Prostate gland (tissue), 2 donors: Measurements from ENCODE around the gene FBXW8. TPM values are rescaled to one million over a fixed set of nuclear protein-coding genes. Genes with fewer than 3 reads are reported as not detected.
A peak's percentile ranks its signal among the peaks of the same experiment; 100 is the strongest.

Experiments
- DNase-seq: peaks from one replicate; pipeline ENCODE4 v3.0.0-alpha.2; 2019; ENCODE audit warnings: low spot score
- H3K27ac ChIP-seq, 2 donors: fragments of 200-600 bp; sonication (generic); 2 replicates each; pipeline ENCODE4 v1.5.1; 2017 to 2019
- H3K27me3 ChIP-seq: fragments of 200-600 bp; sonication (generic); replicated peaks from 2 replicates; pipeline ENCODE4 v1.5.1; 2019; ENCODE audit not compliant: insufficient read depth
- H3K36me3 ChIP-seq, 2 donors: fragments of 200-600 bp; sonication (generic); 1 replicate in 1 of 2; 2 replicates in 1 of 2; pipeline versions ENCODE4 v1.5.1 to v1.8.1; 2017 to 2019
- H3K4me1 ChIP-seq: fragments of 200-600 bp; sonication (generic); replicated peaks from 2 replicates; pipeline ENCODE4 v1.5.1; 2019
- H3K4me3 ChIP-seq, 2 donors: fragments of 200-600 bp; sonication (generic); 2 replicates each; pipeline ENCODE4 v1.5.1; 2017 to 2019
- H3K9me3 ChIP-seq: fragments of 200-600 bp; sonication (generic); 2 replicates; pipeline ENCODE4 v1.5.1; 2017
- CTCF ChIP-seq, 4 experiments: fragments of 200-600 bp in 2 of 4; fragments of 450-650 bp in 2 of 4; sonication (generic) in 2 of 4; IDR thresholded peaks; 1 replicate in 3 of 4; 2 replicates in 1 of 4; pipeline ENCODE4 v1.5.1; 2016 to 2019; ENCODE audit warnings: antibody characterized with exemption in 4 of 4, mild to moderate bottlenecking in 2 of 4, moderate library complexity in 2 of 4
- POLR2A ChIP-seq: fragments of 450-650 bp; IDR thresholded peaks from one replicate; pipeline ENCODE4 v1.6.1; 2016; ENCODE audit warnings: antibody characterized with exemption, mild to moderate bottlenecking
- POLR2AphosphoS5 ChIP-seq: sonication (generic); formaldehyde crosslinking; IDR thresholded peaks from one replicate; pipeline ENCODE4 v1.6.1; 2017; ENCODE audit warnings: antibody characterized with exemption
- WGBS: methylation state at CpG from one replicate; pipeline ENCODE4 v1.1.5; 2018; 5-methylcytosine and 5-hydroxymethylcytosine counted together
- intact Hi-C: fragments of 100-400 bp; cut with DNase I; formaldehyde crosslinking; loops from one replicate; pipeline ENCODE4 v1.14.2; 2022
- total RNA-seq, 2 donors: library from RNA; depleted of rRNA; stranded (reverse); fragments of >200 nt; gene quantifications; one replicate each; pipeline ENCODE4 v1.1.0, GENCODE V29; 2016

Gene FBXW8
- total RNA-seq, 2 donors from 2014 or later, result 20.8 to 26.7 TPM

- Histone ChIP-seq H3K4me3 (no peak overlapping the region), H3K4me1 (no peaks in the 10 kb centered on the region), H3K9me3 (no peaks in the 10 kb centered on the region), H3K36me3 (no peaks in the 10 kb centered on the region), H3K27me3 (no peaks in the 10 kb centered on the region), H3K27ac (no peak overlapping the region)
- intact Hi-C loops, result no loop called here
- WGBS, result 90% methylated on average over 8 of the region's 8 CpGs
- no peak for TF ChIP-seq CTCF (IDR thresholded peaks at IDR 0.05)
- TF ChIP-seq POLR2A, result no peak
- no peak for TF ChIP-seq POLR2AphosphoS5
- DNase-seq, result no peak
These were observed 124.5 kb downstream of the FBXW8 start for GRCh38 chr12:117035287-117035686.

GRCh38 chr12:117036046-117036445 lies 125.3 kb downstream of the FBXW8 start:
- Histone ChIP-seq H3K27ac (no peak overlapping the region), H3K9me3 (no peaks in the 10 kb centered on the region), H3K36me3 (no peaks in the 10 kb centered on the region), H3K27me3 (no peaks in the 10 kb centered on the region), H3K4me3 (no peak overlapping the region), H3K4me1 (no peaks in the 10 kb centered on the region)
- TF ChIP-seq POLR2AphosphoS5 (no peak), POLR2A (no peak), CTCF (IDR thresholded peaks at IDR 0.05) (no peak)
- DNase-seq, result no peak
- WGBS, result 75% methylated on average over 9 of the region's 9 CpGs
- intact Hi-C loops, result no loop called here

- no peaks in the 10 kb centered on the region for H3K27me3 ChIP-seq
- H3K36me3 ChIP-seq, result no peaks in the 10 kb centered on the region
- no peak overlapping the region for H3K4me3 ChIP-seq
- no peak overlapping the region for H3K27ac ChIP-seq
- no peaks in the 10 kb centered on the region for H3K4me1 ChIP-seq
- intact Hi-C loops, result no loop called here
- DNase-seq, result no peak
- no peaks in the 10 kb centered on the region for H3K9me3 ChIP-seq
- WGBS, result 81% methylated on average over 13 of the region's 13 CpGs
- no peak for TF ChIP-seq POLR2AphosphoS5
- no peak for TF ChIP-seq CTCF (IDR thresholded peaks at IDR 0.05)
- no peak for TF ChIP-seq POLR2A
These were observed 125.8 kb downstream of the FBXW8 start for GRCh38 chr12:117036547-117036946.

- Histone ChIP-seq H3K27me3 (no peaks in the 10 kb centered on the region), H3K36me3 (no peaks in the 10 kb centered on the region), H3K4me3 (no peak overlapping the region), H3K9me3 (no peaks in the 10 kb centered on the region), H3K27ac (no peak overlapping the region), H3K4me1 (no peaks in the 10 kb centered on the region)
- DNase-seq, result no peak
- intact Hi-C loops, result no loop called here
- TF ChIP-seq POLR2AphosphoS5 (no peak), POLR2A (no peak), CTCF (IDR thresholded peaks at IDR 0.05) (no peak)
- WGBS, result 72% methylated on average over 22 of the region's 22 CpGs
These were observed 126.7 kb downstream of the FBXW8 start for GRCh38 chr12:117037289-117038022.

- Histone ChIP-seq H3K36me3 (no peaks in the 10 kb centered on the region), H3K9me3 (no peaks in the 10 kb centered on the region), H3K4me3 (no peak overlapping the region), H3K27me3 (no peaks in the 10 kb centered on the region), H3K4me1 (no peaks in the 10 kb centered on the region), H3K27ac (no peak overlapping the region)
- intact Hi-C loops, result no loop called here
- 83% methylated on average over 15 of the region's 15 CpGs for WGBS
- no peak for DNase-seq
- peak; percentile 70 for TF ChIP-seq POLR2AphosphoS5
- no peak for TF ChIP-seq CTCF (IDR thresholded peaks at IDR 0.05)
These were observed 127.4 kb downstream of the FBXW8 start for GRCh38 chr12:117038023-117038680.
